Gastrocnemius medialis (tissue), 4 donors: ENCODE measurements around the gene TMEM218. TPM values are rescaled to one million over a fixed set of nuclear protein-coding genes. Genes with fewer than 3 reads are reported as not detected.
"Not testable (repeated sequence)": the region's sequence is repeated elsewhere in the genome, so short reads cannot be mapped to it uniquely, and the experiment has no call there.

Source experiments
- ATAC-seq, 2 donors: fragments of 150-250 bp; one replicate each; pipeline ENCODE4 v1.9.1; 2016
- DNase-seq, 2 donors: peaks; one replicate each; pipeline ENCODE4 v3.0.0-alpha.2; 2019
- H3K27ac ChIP-seq, 4 donors: fragments of 200-600 bp; sonication (generic); 1 replicate in 1 of 4; 2 replicates in 3 of 4; pipeline ENCODE4 v1.5.1; 2016 to 2018; ENCODE audit warnings: mild to moderate bottlenecking in 2 of 4, moderate library complexity in 1 of 4
- H3K27me3 ChIP-seq, 3 donors: fragments of 200-600 bp; sonication (generic) in 2 of 3; 1 replicate in 1 of 3; 2 replicates in 2 of 3; pipeline versions ENCODE4 v1.5.1 to v1.6.0; 2016 to 2019; ENCODE audit warnings: mild to moderate bottlenecking in 1 of 3, moderate library complexity in 1 of 3
- H3K36me3 ChIP-seq, 2 donors: fragments of 200-600 bp; sonication (generic) in 1 of 2; one replicate each; pipeline ENCODE4 v1.5.1; 2017 to 2018
- H3K4me1 ChIP-seq, 2 donors: fragments of 200-600 bp; sonication (generic) in 1 of 2; one replicate each; pipeline ENCODE4 v1.5.1; 2016 to 2017; ENCODE audit warnings: mild to moderate bottlenecking in 2 of 2
- H3K4me3 ChIP-seq, 4 donors: fragments of 200-600 bp; sonication (generic) in 3 of 4; 1 replicate in 1 of 4; 2 replicates in 3 of 4; pipeline ENCODE4 v1.5.1; 2016 to 2019; ENCODE audit warnings: mild to moderate bottlenecking in 2 of 4
- H3K9me3 ChIP-seq, 3 donors: fragments of 200-600 bp; sonication (generic) in 2 of 3; 1 replicate in 1 of 3; 2 replicates in 2 of 3; pipeline ENCODE4 v1.5.1; 2016 to 2019
- CTCF ChIP-seq, 5 experiments: fragments of 450-650 bp in 3 of 5; fragments of 200-600 bp in 2 of 5; sonication (generic) in 2 of 5; IDR thresholded peaks in 4 of 5; conservative IDR thresholded peaks in 1 of 5; 1 replicate in 4 of 5; 2 replicates in 1 of 5; pipeline ENCODE4 v1.5.1; 2016 to 2019; ENCODE audit warnings: antibody characterized with exemption in 5 of 5, mild to moderate bottlenecking in 3 of 5, moderate library complexity in 3 of 5
- POLR2A ChIP-seq, 2 donors: fragments of 450-650 bp; IDR thresholded peaks; one replicate each; pipeline ENCODE4 v1.6.1; 2017; ENCODE audit warnings: antibody characterized with exemption in 2 of 2, mild to moderate bottlenecking in 2 of 2, moderate library complexity in 2 of 2
- in situ Hi-C, 4 donors: fragments of 200-750 bp; cut with MboI; loops; one replicate each; pipeline versions ENCODE4 v1.15.0 to v1.8.0; 2017; ENCODE audit warnings: low sequenced_read_pairs in 4 of 4
- intact Hi-C: fragments of 100-400 bp; cut with DNase I; formaldehyde crosslinking; loops from one replicate; pipeline ENCODE4 v1.15.1; 2023; ENCODE audit warnings: low total_unique reads
- total RNA-seq, 4 donors: library from RNA; depleted of rRNA; stranded (reverse); fragments of >200 nt; gene quantifications; one replicate each; pipeline versions ENCODE4 v1.1.0 to v1.2.3, GENCODE V29; 2016

TMEM218 gene
- total RNA-seq, 4 donors from 2014 or later = 6.3 to 11.2 (median 9.4) TPM

GRCh38 chr11:125057693-125058016, 53.8 kb downstream of the TMEM218 start:
- Histone ChIP-seq H3K4me3 (no peak overlapping the region), H3K27ac (no peak overlapping the region), H3K4me1 (no peaks in the 10 kb centered on the region), H3K27me3 (no peaks in the 10 kb centered on the region), H3K9me3 (no peaks in the 10 kb centered on the region), H3K36me3 (no peaks in the 10 kb centered on the region)
- TF ChIP-seq POLR2A (IDR thresholded peaks at IDR 0.05) = no peak
- TF ChIP-seq CTCF (IDR thresholded peaks at IDR 0.05 in 4 of 5, conservative IDR thresholded peaks at IDR 0.05 in 1 of 5) = no peak
- DNase-seq (no peak), ATAC-seq (no peak)
- in situ Hi-C loops = no loop called here
- intact Hi-C loops = no loop called here

GRCh38 chr11:125056931-125057692, 54.3 kb downstream of the TMEM218 start:
- no peak for TF ChIP-seq CTCF (IDR thresholded peaks at IDR 0.05 in 4 of 5, conservative IDR thresholded peaks at IDR 0.05 in 1 of 5)
- intact Hi-C loops (no loop called here), in situ Hi-C loops (no loop called here)
- ATAC-seq = no peak
- no peaks in the 10 kb centered on the region for H3K9me3 ChIP-seq
- no peak for DNase-seq
- no peaks in the 10 kb centered on the region for H3K27me3 ChIP-seq
- H3K4me3 ChIP-seq = no peak overlapping the region
- H3K36me3 ChIP-seq = no peaks in the 10 kb centered on the region
- no peak overlapping the region for H3K27ac ChIP-seq
- no peaks in the 10 kb centered on the region for H3K4me1 ChIP-seq

GRCh38 chr11:125056111-125056510, 55.3 kb downstream of the TMEM218 start:
- ATAC-seq, H3K9me3 ChIP-seq, intact Hi-C loops, H3K27me3 ChIP-seq, H3K4me1 ChIP-seq, in situ Hi-C loops, DNase-seq, H3K27ac ChIP-seq, H3K36me3 ChIP-seq, H3K4me3 ChIP-seq: not testable (repeated sequence)

- H3K4me1 ChIP-seq = no peaks in the 10 kb centered on the region
- H3K4me3 ChIP-seq = no peak overlapping the region
- no peak overlapping the region for H3K27ac ChIP-seq
- DNase-seq (no peak), ATAC-seq (no peak)
- in situ Hi-C loops = no loop called here
- H3K9me3 ChIP-seq = no peaks in the 10 kb centered on the region
- TF ChIP-seq CTCF (IDR thresholded peaks at IDR 0.05 in 4 of 5, conservative IDR thresholded peaks at IDR 0.05 in 1 of 5) (no peak), POLR2A (IDR thresholded peaks at IDR 0.05) (no peak)
- H3K36me3 ChIP-seq = no peaks in the 10 kb centered on the region
- H3K27me3 ChIP-seq = no peaks in the 10 kb centered on the region
- intact Hi-C loops = no loop called here
Observed at GRCh38 chr11:125055107-125055715, 56.2 kb downstream of the TMEM218 start.

GRCh38 chr11:125053167-125053566, 58.3 kb downstream of the TMEM218 start:
- no peaks in the 10 kb centered on the region for H3K4me1 ChIP-seq
- H3K36me3 ChIP-seq = no peaks in the 10 kb centered on the region
- TF ChIP-seq CTCF (IDR thresholded peaks at IDR 0.05 in 4 of 5, conservative IDR thresholded peaks at IDR 0.05 in 1 of 5) (no peak), POLR2A (IDR thresholded peaks at IDR 0.05) (no peak)
- no peak overlapping the region for H3K27ac ChIP-seq
- H3K4me3 ChIP-seq = no peak overlapping the region
- in situ Hi-C loops (no loop called here), intact Hi-C loops (no loop called here)
- ATAC-seq = no peak
- H3K27me3 ChIP-seq = no peaks in the 10 kb centered on the region
- no peak for DNase-seq
- H3K9me3 ChIP-seq = no peaks in the 10 kb centered on the region
